Neuronal stem cell (in vitro differentiated cells): ENCODE results near the gene LRMDA.

Source experiments
- DNase-seq: peaks from one replicate; pipeline ENCODE4 v3.0.0-alpha.2; 2013; ENCODE audit warnings: low spot score
- H2AFZ ChIP-seq: one replicate; pipeline ENCODE4 v1.6.1; 2013; ENCODE audit warnings: mild to moderate bottlenecking, low read length, inconsistent platforms
- H2AK5ac ChIP-seq: 2 replicates; pipeline ENCODE4 v1.6.1; 2013; ENCODE audit warnings: low read depth, mild to moderate bottlenecking, inconsistent platforms, low read length, moderate library complexity, mixed read lengths
- H2BK120ac ChIP-seq: 2 replicates; pipeline ENCODE4 v1.6.1; 2013; ENCODE audit warnings: low read depth, mild to moderate bottlenecking, inconsistent platforms, low read length, moderate library complexity, mixed read lengths
- H2BK12ac ChIP-seq: one replicate; pipeline ENCODE4 v1.6.1; 2013; ENCODE audit warnings: low read length, inconsistent platforms
- H2BK15ac ChIP-seq: 2 replicates; pipeline ENCODE4 v1.6.1; 2013; ENCODE audit warnings: mild to moderate bottlenecking, low read length, inconsistent platforms, mixed read lengths
- H2BK5ac ChIP-seq: one replicate; pipeline ENCODE4 v1.6.1; 2013; ENCODE audit warnings: inconsistent platforms, mild to moderate bottlenecking, low read length, moderate library complexity
- H3K14ac ChIP-seq: one replicate; pipeline ENCODE4 v1.6.1; 2013; ENCODE audit warnings: low read length, inconsistent platforms
- H3K18ac ChIP-seq: 2 replicates; pipeline ENCODE4 v1.6.1; 2013; ENCODE audit warnings: low read length, inconsistent platforms
- H3K23ac ChIP-seq: 2 replicates; pipeline ENCODE4 v1.6.1; 2013; ENCODE audit warnings: low read depth, mild to moderate bottlenecking, mixed read lengths, low read length, inconsistent platforms; ENCODE audit not compliant: poor library complexity
- H3K27ac ChIP-seq: replicated peaks from 3 replicates; pipeline ENCODE4 v1.5.1; 2013; ENCODE audit warnings: low read length, inconsistent platforms
- H3K27me3 ChIP-seq, 3 experiments: 2 replicates each; pipeline ENCODE4 v1.6.1; 2013; ENCODE audit warnings: low read length in 3 of 3, mild to moderate bottlenecking in 2 of 3, inconsistent platforms in 1 of 3, low read depth in 1 of 3, mixed read lengths in 1 of 3, moderate library complexity in 1 of 3; ENCODE audit not compliant: control insufficient read depth in 3 of 3, insufficient read depth in 3 of 3
- H3K36me3 ChIP-seq, 2 donors: replicated peaks in 1 of 2; 2 replicates each; pipeline ENCODE4 v1.6.1; 2013; ENCODE audit warnings: low read length in 2 of 2; ENCODE audit not compliant: control insufficient read depth in 2 of 2, insufficient read depth in 2 of 2
- H3K4ac ChIP-seq: 2 replicates; pipeline ENCODE4 v1.6.1; 2013; ENCODE audit warnings: inconsistent platforms, mild to moderate bottlenecking, low read length, moderate library complexity
- H3K4me1 ChIP-seq, 2 donors: 1 replicate in 1 of 2; 2 replicates in 1 of 2; pipeline ENCODE4 v1.6.1; 2013; ENCODE audit warnings: low read length in 2 of 2, low read depth in 1 of 2; ENCODE audit not compliant: control insufficient read depth in 2 of 2, insufficient read depth in 1 of 2
- H3K4me2 ChIP-seq: one replicate; pipeline ENCODE4 v1.6.1; 2013; ENCODE audit warnings: mild to moderate bottlenecking, low read length, inconsistent platforms; ENCODE audit not compliant: insufficient read depth, poor library complexity, severe bottlenecking
- H3K4me3 ChIP-seq, 2 donors: 2 replicates each; pipeline ENCODE4 v1.5.1; 2013; ENCODE audit warnings: low read length in 2 of 2, mild to moderate bottlenecking in 2 of 2, inconsistent platforms in 1 of 2, moderate library complexity in 1 of 2
- H3K79me1 ChIP-seq: one replicate; pipeline ENCODE4 v1.6.1; 2013; ENCODE audit warnings: low read depth, mild to moderate bottlenecking, inconsistent platforms, low read length, moderate library complexity
- H3K9ac ChIP-seq: one replicate; pipeline ENCODE4 v1.6.1; 2013; ENCODE audit warnings: mild to moderate bottlenecking, low read depth, low read length, inconsistent platforms; ENCODE audit not compliant: poor library complexity
- H3K9me3 ChIP-seq, 2 donors: replicated peaks in 1 of 2; 2 replicates each; pipeline versions ENCODE3 to v1.6.1; 2013; ENCODE audit warnings: low read length in 2 of 2, mild to moderate bottlenecking in 2 of 2, inconsistent platforms in 1 of 2, low read depth in 1 of 2, mixed read lengths in 1 of 2, moderate library complexity in 1 of 2; ENCODE audit not compliant: control insufficient read depth in 2 of 2, insufficient read depth in 1 of 2
- H4K8ac ChIP-seq: one replicate; pipeline ENCODE4 v1.6.1; 2013; ENCODE audit warnings: low read depth, mild to moderate bottlenecking, inconsistent platforms, low read length, moderate library complexity
- H4K91ac ChIP-seq: one replicate; pipeline ENCODE4 v1.6.1; 2013; ENCODE audit warnings: low read length, low read depth, mild to moderate bottlenecking, inconsistent platforms; ENCODE audit not compliant: poor library complexity
- WGBS, 2 donors: extraction: QIAGEN DNeasy Blood & Tissue Kit; methylation state at CpG; one replicate each; pipeline ENCODE4 v1.1.7; 2013; ENCODE audit warnings: missing lambda C conversion rate in 2 of 2, mixed read lengths in 1 of 2; ENCODE audit not compliant: insufficient read length in 2 of 2, insufficient replicate concordance in 1 of 2; ENCODE audit errors: extremely low coverage in 2 of 2; 5-methylcytosine and 5-hydroxymethylcytosine counted together

LRMDA gene

DNA sequence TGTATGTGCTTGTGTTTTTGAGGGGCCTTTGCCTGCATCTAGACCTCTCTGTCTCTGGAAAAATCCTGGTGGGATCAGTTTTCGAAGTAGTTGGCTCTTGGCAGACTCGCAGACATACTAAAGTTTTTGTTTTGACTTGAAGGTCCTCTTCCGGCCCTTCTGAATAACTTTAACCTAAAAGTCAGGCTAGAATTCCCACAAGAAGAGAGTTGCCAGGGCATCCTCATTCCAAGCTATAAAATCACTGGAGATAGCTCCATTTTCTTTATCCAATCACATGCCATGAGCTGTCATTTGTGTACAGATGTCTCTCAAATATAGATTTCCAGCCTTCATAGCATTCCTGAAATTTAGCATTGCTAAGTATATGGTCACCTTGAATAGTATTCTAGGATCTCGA is 967.8 kb downstream of the LRMDA start:
- no peak overlapping the region for H3K4ac ChIP-seq
- no peak overlapping the region for H2AK5ac ChIP-seq
- H3K79me1 ChIP-seq, result no peaks in the 10 kb centered on the region
- H2BK12ac ChIP-seq, result no peak overlapping the region
- no peak overlapping the region for H3K18ac ChIP-seq
- no peaks in the 10 kb centered on the region for H3K9me3 ChIP-seq
- no CpG with 5 or more reads among the region's 4 CpGs for WGBS, 2 donors
- no peak overlapping the region for H3K14ac ChIP-seq
- no peak overlapping the region for H3K4me2 ChIP-seq
- DNase-seq, result no peak
- no peak overlapping the region for H3K27ac ChIP-seq
- H2AFZ ChIP-seq, result no peak overlapping the region
- H4K91ac ChIP-seq, result no peak overlapping the region
- H2BK120ac ChIP-seq, result no peak overlapping the region
- no peaks in the 10 kb centered on the region for H3K27me3 ChIP-seq
- H2BK5ac ChIP-seq, result no peak overlapping the region
- no peak overlapping the region for H2BK15ac ChIP-seq
- no peak overlapping the region for H3K23ac ChIP-seq
- H3K4me3 ChIP-seq, result no peak overlapping the region
- H3K4me1 ChIP-seq, result no peaks in the 10 kb centered on the region
- H3K36me3 ChIP-seq, result no peaks in the 10 kb centered on the region
- no peak overlapping the region for H3K9ac ChIP-seq
- H4K8ac ChIP-seq, result no peak overlapping the region

- Histone ChIP-seq H2AK5ac (no peak overlapping the region), H3K9me3 (peaks cover 0 to 2% of the 10 kb centered on the region in 2 donors), H3K4me3 (no peak overlapping the region), H3K9ac (no peak overlapping the region), H2BK15ac (no peak overlapping the region), H4K8ac (no peak overlapping the region), H3K4me1 (no peaks in the 10 kb centered on the region), H4K91ac (no peak overlapping the region), H3K4me2 (no peak overlapping the region), H3K27ac (no peak overlapping the region), H2BK5ac (no peak overlapping the region), H2BK12ac (no peak overlapping the region), H2AFZ (no peak overlapping the region), H3K36me3 (no peaks in the 10 kb centered on the region), H3K14ac (no peak overlapping the region), H2BK120ac (no peak overlapping the region), H3K79me1 (no peaks in the 10 kb centered on the region), H3K23ac (no peak overlapping the region), H3K27me3 (no peaks in the 10 kb centered on the region), H3K4ac (no peak overlapping the region), H3K18ac (no peak overlapping the region)
- WGBS, 2 donors, result no CpG with 5 or more reads among the region's 3 CpGs
- no peak for DNase-seq
These were observed 969.6 kb downstream of the LRMDA start for GRCh38 chr10:76401006-76401405.

DNA sequence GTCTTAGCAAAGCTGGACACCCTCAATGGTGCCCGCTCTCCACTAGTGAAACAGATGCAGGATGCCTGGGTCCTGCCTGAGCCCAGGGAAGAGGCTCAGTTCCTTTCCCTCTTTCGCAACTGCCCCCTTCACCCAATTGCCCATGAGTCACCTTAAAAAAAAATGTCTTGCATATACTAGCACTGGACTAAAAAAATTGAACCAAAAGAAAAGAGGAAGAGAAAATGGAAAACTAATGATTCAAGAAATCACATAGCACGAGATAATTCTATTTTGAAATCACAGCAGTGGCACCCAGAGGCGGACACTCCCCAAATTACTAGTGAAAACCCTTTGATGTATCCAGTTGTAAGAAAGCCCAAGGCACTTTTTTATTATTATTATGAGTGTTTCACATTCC is 972.5 kb downstream of the LRMDA start:
- H3K36me3 ChIP-seq, result no peaks in the 10 kb centered on the region
- H2BK12ac ChIP-seq, result no peak overlapping the region
- no peak overlapping the region for H3K18ac ChIP-seq
- H3K79me1 ChIP-seq, result no peaks in the 10 kb centered on the region
- no peak overlapping the region for H3K14ac ChIP-seq
- H2BK5ac ChIP-seq, result no peak overlapping the region
- no peak overlapping the region for H3K4ac ChIP-seq
- H4K91ac ChIP-seq, result no peak overlapping the region
- no peak overlapping the region for H3K23ac ChIP-seq
- H2AFZ ChIP-seq, result no peak overlapping the region
- H3K4me2 ChIP-seq, result no peak overlapping the region
- H2BK15ac ChIP-seq, result no peak overlapping the region
- no peak for DNase-seq
- H3K4me1 ChIP-seq, result no peaks in the 10 kb centered on the region
- no peak overlapping the region for H4K8ac ChIP-seq
- H3K4me3 ChIP-seq, result no peak overlapping the region
- no CpG with 5 or more reads among the region's 4 CpGs for WGBS, 2 donors
- H3K9me3 ChIP-seq, result peaks cover 0 to 2% of the 10 kb centered on the region in 2 donors
- H3K9ac ChIP-seq, result no peak overlapping the region
- no peak overlapping the region for H3K27ac ChIP-seq
- H2AK5ac ChIP-seq, result no peak overlapping the region
- H2BK120ac ChIP-seq, result no peak overlapping the region
- no peaks in the 10 kb centered on the region for H3K27me3 ChIP-seq

GRCh38 chr10:76404531-76404930 is 973.1 kb downstream of the LRMDA start:
- Histone ChIP-seq H4K8ac (no peak overlapping the region), H3K79me1 (no peaks in the 10 kb centered on the region), H3K9me3 (peaks cover 0 to 2% of the 10 kb centered on the region in 2 donors), H3K36me3 (no peaks in the 10 kb centered on the region), H3K9ac (no peak overlapping the region), H3K4me1 (no peaks in the 10 kb centered on the region), H2BK5ac (no peak overlapping the region), H3K23ac (no peak overlapping the region), H3K14ac (no peak overlapping the region), H2AFZ (no peak overlapping the region), H2BK120ac (no peak overlapping the region), H3K27me3 (no peaks in the 10 kb centered on the region), H2AK5ac (no peak overlapping the region), H2BK12ac (no peak overlapping the region), H3K27ac (no peak overlapping the region), H4K91ac (no peak overlapping the region), H3K4me2 (no peak overlapping the region), H3K18ac (no peak overlapping the region), H2BK15ac (no peak overlapping the region), H3K4ac (no peak overlapping the region), H3K4me3 (no peak overlapping the region)
- no CpG with 5 or more reads among the region's 4 CpGs for WGBS, 2 donors
- DNase-seq, result no peak
